Ovary (tissue), 3 donors: Measurements from ENCODE around the gene SLTM.

Source experiments
- POLR2A ChIP-seq: fragments of 450-650 bp; IDR thresholded peaks from one replicate; pipeline ENCODE4 v1.6.1; 2017; ENCODE audit warnings: antibody characterized with exemption, mild to moderate bottlenecking, moderate library complexity
- TF ChIP-seq, protein P1 (sequence below), 3 donors: fragments of 450-650 bp in 2 of 3; fragments of 200-600 bp in 1 of 3; IDR thresholded peaks; one replicate each; pipeline versions ENCODE4 v1.5.1 to v1.8.0; 2016 to 2022; ENCODE audit warnings: antibody characterized with exemption in 3 of 3, mild to moderate bottlenecking in 1 of 3
- donor health status: DM: no; HTN: no; CAD: no.

GRCh38 chr15:58947179-58947578 is 13.7 kb upstream of the SLTM start:
- TF ChIP-seq, protein P1, sequence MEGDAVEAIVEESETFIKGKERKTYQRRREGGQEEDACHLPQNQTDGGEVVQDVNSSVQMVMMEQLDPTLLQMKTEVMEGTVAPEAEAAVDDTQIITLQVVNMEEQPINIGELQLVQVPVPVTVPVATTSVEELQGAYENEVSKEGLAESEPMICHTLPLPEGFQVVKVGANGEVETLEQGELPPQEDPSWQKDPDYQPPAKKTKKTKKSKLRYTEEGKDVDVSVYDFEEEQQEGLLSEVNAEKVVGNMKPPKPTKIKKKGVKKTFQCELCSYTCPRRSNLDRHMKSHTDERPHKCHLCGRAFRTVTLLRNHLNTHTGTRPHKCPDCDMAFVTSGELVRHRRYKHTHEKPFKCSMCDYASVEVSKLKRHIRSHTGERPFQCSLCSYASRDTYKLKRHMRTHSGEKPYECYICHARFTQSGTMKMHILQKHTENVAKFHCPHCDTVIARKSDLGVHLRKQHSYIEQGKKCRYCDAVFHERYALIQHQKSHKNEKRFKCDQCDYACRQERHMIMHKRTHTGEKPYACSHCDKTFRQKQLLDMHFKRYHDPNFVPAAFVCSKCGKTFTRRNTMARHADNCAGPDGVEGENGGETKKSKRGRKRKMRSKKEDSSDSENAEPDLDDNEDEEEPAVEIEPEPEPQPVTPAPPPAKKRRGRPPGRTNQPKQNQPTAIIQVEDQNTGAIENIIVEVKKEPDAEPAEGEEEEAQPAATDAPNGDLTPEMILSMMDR (IDR thresholded peaks at IDR 0.05) = no peak
- TF ChIP-seq POLR2A = no peak
